ENCODE measurements around the gene HTT. TPM values are rescaled to one million over a fixed set of nuclear protein-coding genes. Genes with fewer than 3 reads are reported as not detected.

The HTT gene
- total and polyA plus RNA-seq, 4 donors = 8.6 to 39.8 (median 16.4) TPM

- Histone ChIP-seq H3K27me3 (ENCODE audit: control insufficient read depth in 4 of 4, insufficient read depth in 4 of 4, low read length in 3 of 4) (no peaks in the 10 kb centered on the region), H3K27ac (ENCODE audit: low read depth in 1 of 2, low read length in 2 of 2) (no peak overlapping the region), H3K4me3 (ENCODE audit: low read depth in 1 of 3, low read length in 3 of 3) (no peak overlapping the region), H3K4me1 (ENCODE audit: control insufficient read depth in 4 of 4, insufficient read depth in 4 of 4, low read length in 3 of 4) (no peaks in the 10 kb centered on the region), H3K9ac (ENCODE audit: low read depth in 1 of 2, low read length in 2 of 2) (no peak overlapping the region), H3K9me3 (ENCODE audit: control insufficient read depth in 4 of 4, low read length in 3 of 4) (no peaks in the 10 kb centered on the region), H3K36me3 (ENCODE audit: control insufficient read depth in 4 of 4, insufficient read depth in 3 of 4, low read depth in 1 of 4, low read length in 3 of 4) (no peaks in the 10 kb centered on the region)
- TF ChIP-seq EGR1 (IDR thresholded peaks at IDR 0.05; ENCODE audit: low read depth in 2 of 2) (no peak), REST (IDR thresholded peaks at IDR 0.05) (no peak), RAD21 (IDR thresholded peaks at IDR 0.05) (no peak), ZBTB33 (IDR thresholded peaks at IDR 0.05) (no peak), NR2F2 (IDR thresholded peaks at IDR 0.05) (no peak), SP1 (IDR thresholded peaks at IDR 0.05) (no peak), RXRA (IDR thresholded peaks at IDR 0.05) (no peak)
- no peak for DNase-seq (ENCODE audit: low spot score)
- WGBS = 92% methylated on average over 9 of the region's 9 CpGs
Measured at GRCh38 chr4:3026540-3026939, 47.9 kb upstream of the HTT start.

GRCh38 chr4:3029464-3029863, 45.0 kb upstream of the HTT start:
- no peak overlapping the region for H3K27ac ChIP-seq (ENCODE audit: low read depth in 1 of 2, low read length in 2 of 2)
- H3K36me3 ChIP-seq (ENCODE audit: control insufficient read depth in 4 of 4, insufficient read depth in 3 of 4, low read depth in 1 of 4, low read length in 3 of 4) = no peaks in the 10 kb centered on the region
- H3K4me3 ChIP-seq (ENCODE audit: low read depth in 1 of 3, low read length in 3 of 3) = no peak overlapping the region
- no peak for DNase-seq (ENCODE audit: low spot score)
- no peaks in the 10 kb centered on the region for H3K27me3 ChIP-seq (ENCODE audit: control insufficient read depth in 4 of 4, insufficient read depth in 4 of 4, low read length in 3 of 4)
- H3K9ac ChIP-seq (ENCODE audit: low read depth in 1 of 2, low read length in 2 of 2) = no peak overlapping the region
- TF ChIP-seq CTCF (IDR thresholded peaks at IDR 0.05; ENCODE audit: low read depth, low read length, missing input control) = no peak
- no peak for TF ChIP-seq FOXA2 (IDR thresholded peaks at IDR 0.05)
- no peak for TF ChIP-seq ATF3 (IDR thresholded peaks at IDR 0.05)
- no peak for TF ChIP-seq REST (IDR thresholded peaks at IDR 0.05)
- no peak for TF ChIP-seq NR2F2 (IDR thresholded peaks at IDR 0.05)
- TF ChIP-seq JUND (IDR thresholded peaks at IDR 0.05) = no peak
- no peak for TF ChIP-seq HNF4G (IDR thresholded peaks at IDR 0.05)
- no peak for TF ChIP-seq FOXA1 (IDR thresholded peaks at IDR 0.05)
- TF ChIP-seq RXRA (IDR thresholded peaks at IDR 0.05) = no peak
- TF ChIP-seq GABPA (IDR thresholded peaks at IDR 0.05 in 1 of 2, conservative IDR thresholded peaks at IDR 0.05 in 1 of 2) = no peak
- no peak for TF ChIP-seq YY1 (IDR thresholded peaks at IDR 0.05)
- TF ChIP-seq RAD21 (IDR thresholded peaks at IDR 0.05) = no peak
- no peaks in the 10 kb centered on the region for H3K4me1 ChIP-seq (ENCODE audit: control insufficient read depth in 4 of 4, insufficient read depth in 4 of 4, low read length in 3 of 4)
- H3K9me3 ChIP-seq (ENCODE audit: control insufficient read depth in 4 of 4, low read length in 3 of 4) = no peaks in the 10 kb centered on the region
- 94% methylated on average over 9 of the region's 9 CpGs for WGBS
